A673 (cell line): ENCODE measurements around the gene KCNF1. TPM values are rescaled to one million over a fixed set of nuclear protein-coding genes. Genes with fewer than 3 reads are reported as not detected.

Experiments used
- BruUV-seq: library from RNA; stranded (reverse); fragments of 400-500 nt; replicated peaks from 2 replicates; lab custom pipeline; 2021; lab: Mats Ljungman, UMichigan
- CTCF ChIA-PET: fragments of 300-600 bp; sonication (Branson Sonifier 250); formaldehyde crosslinking; loops from one replicate; lab custom pipeline; 2022; ENCODE audit warnings: antibody characterized with exemption; lab: Charles Lee
- POLR2A ChIA-PET: fragments of 300-600 bp; sonication (Branson Sonifier 250); formaldehyde crosslinking; loops from one replicate; lab custom pipeline; 2022; ENCODE audit warnings: antibody characterized with exemption; ENCODE audit not compliant: low non-redundant PET; lab: Charles Lee
- DNase-seq: peaks from one replicate; pipeline ENCODE4 v3.0.0-alpha.2; 2015; ENCODE audit warnings: low spot score
- H3K27ac ChIP-seq: fragments of 200-600 bp; sonication (generic); 2 replicates; pipeline ENCODE4 v1.5.1; 2016; ENCODE audit warnings: mixed run types, low read depth, mild to moderate bottlenecking, mixed read lengths, antibody characterized with exemption, low read length; ENCODE audit not compliant: poor library complexity, severe bottlenecking
- H3K27me3 ChIP-seq: fragments of 200-600 bp; sonication (generic); replicated peaks from 2 replicates; pipeline ENCODE4 v1.6.1; 2017; ENCODE audit warnings: mixed run types, low read depth, mild to moderate bottlenecking, mixed read lengths, antibody characterized with exemption, low read length; ENCODE audit not compliant: insufficient read depth, poor library complexity
- H3K36me3 ChIP-seq: fragments of 200-600 bp; sonication (generic); 2 replicates; pipeline ENCODE4 v1.6.1; 2016; ENCODE audit warnings: mixed run types, mild to moderate bottlenecking, mixed read lengths, antibody characterized with exemption, low read length; ENCODE audit not compliant: insufficient read depth, poor library complexity, severe bottlenecking
- H3K4me1 ChIP-seq: fragments of 200-600 bp; sonication (generic); 2 replicates; pipeline ENCODE4 v1.6.1; 2017; ENCODE audit warnings: mixed run types, mild to moderate bottlenecking, mixed read lengths, antibody characterized with exemption, low read length; ENCODE audit not compliant: insufficient read depth, poor library complexity, severe bottlenecking
- H3K4me3 ChIP-seq: fragments of 200-600 bp; sonication (generic); 2 replicates; pipeline ENCODE4 v1.5.1; 2016; ENCODE audit warnings: low read depth, mixed run types, mild to moderate bottlenecking, mixed read lengths, low read length; ENCODE audit not compliant: poor library complexity, severe bottlenecking
- H3K9me3 ChIP-seq: fragments of 200-600 bp; sonication (generic); 2 replicates; pipeline ENCODE4 v1.6.1; 2016; ENCODE audit warnings: mixed run types, low read depth, mild to moderate bottlenecking, mixed read lengths, antibody characterized with exemption, low read length; ENCODE audit not compliant: poor library complexity, severe bottlenecking
- CTCF ChIP-seq: fragments of 300-800, 200-600 bp; sonication (generic); conservative IDR thresholded peaks from 2 replicates; pipeline ENCODE4 v1.5.1; 2017; ENCODE audit warnings: low read depth, mild to moderate bottlenecking, antibody characterized with exemption, low read length, moderate library complexity, mixed read lengths
- EZH2 ChIP-seq: fragments of 200-600 bp; sonication (generic); IDR thresholded peaks from 2 replicates; pipeline ENCODE4 v1.6.1; 2017; ENCODE audit warnings: borderline replicate concordance, low read depth, mild to moderate bottlenecking, mixed read lengths, antibody characterized with exemption, low read length; ENCODE audit not compliant: poor library complexity, severe bottlenecking
- intact Hi-C: fragments of 100-400 bp; cut with micrococcal nuclease; formaldehyde crosslinking; loops from one replicate; pipeline ENCODE4 v1.10.0; 2022; ENCODE audit not compliant: unreplicated experiment
- total RNA-seq: library from RNA; stranded (reverse); gene quantifications from 2 replicates; pipeline ENCODE4 v1.2.3, GENCODE V29; 2021

The KCNF1 gene
- total RNA-seq, 1 experiment from 2014 or later, result 0.32 TPM

GRCh38 chr2:10954416-10954815, 42.7 kb downstream of the KCNF1 start:
- H3K4me1 ChIP-seq, result no peaks in the 10 kb centered on the region
- no peaks in the 10 kb centered on the region for H3K27me3 ChIP-seq
- no peak for TF ChIP-seq CTCF
- H3K9me3 ChIP-seq, result no peaks in the 10 kb centered on the region
- no peak for DNase-seq
- no peak overlapping the region for H3K4me3 ChIP-seq
- ChIA-PET POLR2A (no interaction called here), CTCF (no interaction called here)
- no peaks in the 10 kb centered on the region for H3K36me3 ChIP-seq
- no peak overlapping the region for H3K27ac ChIP-seq
- no TSS peak for BruUV-seq
- intact Hi-C loops, result no loop called here

GRCh38 chr2:10954856-10955818, 43.4 kb downstream of the KCNF1 start:
- no peaks in the 10 kb centered on the region for H3K9me3 ChIP-seq
- no peaks in the 10 kb centered on the region for H3K4me1 ChIP-seq
- H3K4me3 ChIP-seq, result no peak overlapping the region
- no peaks in the 10 kb centered on the region for H3K36me3 ChIP-seq
- BruUV-seq, result no TSS peak
- no peaks in the 10 kb centered on the region for H3K27me3 ChIP-seq
- ChIA-PET CTCF (no interaction called here), POLR2A (no interaction called here)
- H3K27ac ChIP-seq, result no peak overlapping the region
- no peak for DNase-seq
- intact Hi-C loops, result no loop called here
- no peak for TF ChIP-seq CTCF

DNA sequence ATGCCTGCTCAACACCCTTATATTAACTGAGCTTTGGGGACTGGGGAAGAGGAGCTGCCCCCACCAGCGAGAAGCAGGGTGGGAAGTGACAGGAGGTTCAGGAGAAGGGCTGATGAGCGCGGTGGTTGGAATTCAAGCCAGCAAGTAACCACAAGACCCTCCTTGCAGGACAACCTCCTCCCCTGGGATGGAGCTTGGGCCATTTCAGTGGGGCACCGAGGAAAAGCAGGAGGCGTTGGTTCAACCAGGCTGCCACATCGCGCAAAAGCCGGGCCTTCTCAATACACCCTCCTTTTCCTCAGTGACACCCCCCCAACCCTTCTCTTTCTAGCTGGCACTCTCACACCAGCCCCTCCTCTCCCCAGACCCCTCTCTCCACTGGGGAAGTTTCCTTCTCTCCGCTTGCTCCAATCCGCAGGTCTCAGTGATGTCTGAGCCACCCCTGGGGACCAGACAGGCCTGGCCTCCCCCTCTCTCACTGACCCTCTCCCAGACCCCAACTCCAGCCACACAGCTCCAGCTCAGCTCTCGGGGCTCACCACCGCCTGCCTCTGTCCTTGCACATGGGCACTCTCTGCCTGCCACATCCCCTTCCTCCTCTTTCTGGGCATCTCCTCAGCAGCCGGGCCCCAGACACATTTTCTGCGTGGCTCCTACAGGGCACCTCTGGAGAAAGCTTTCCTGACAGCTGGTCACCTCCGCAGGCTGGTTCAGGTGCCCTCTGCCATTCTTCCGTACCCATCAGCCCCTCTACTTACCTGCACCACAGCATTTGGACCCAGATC, 44.5 kb downstream of the KCNF1 start:
- DNase-seq, result no peak
- Histone ChIP-seq H3K27me3 (no peaks in the 10 kb centered on the region), H3K9me3 (no peaks in the 10 kb centered on the region), H3K4me1 (no peaks in the 10 kb centered on the region), H3K4me3 (no peak overlapping the region), H3K27ac (no peak overlapping the region), H3K36me3 (no peaks in the 10 kb centered on the region)
- BruUV-seq, result no TSS peak
- TF ChIP-seq EZH2, result no peak
- no peak for TF ChIP-seq CTCF
- POLR2A ChIA-PET, result no interaction called here
- intact Hi-C loops, result no loop called here
- CTCF ChIA-PET, result no interaction called here
